ENCODE results near the gene AGAP5. TPM values are rescaled to one million over a fixed set of nuclear protein-coding genes. Genes with fewer than 3 reads are reported as not detected.

The AGAP5 gene
- total RNA-seq, 1 donor from 2014 or later = 3.3 TPM

- H3K27me3 ChIP-seq (ENCODE audit: low read depth) = no peaks in the 10 kb centered on the region
- H3K4me3 ChIP-seq = peak overlapping the region; percentile 67
- H3K36me3 ChIP-seq = peaks cover 5% of the 10 kb centered on the region
- H3K9me3 ChIP-seq (replicated peaks) = no peaks in the 10 kb centered on the region
- intact Hi-C loops (cut with micrococcal nuclease) = no loop called here
- peak overlapping the region; percentile 94 for H3K27ac ChIP-seq (replicated peaks)
- TF ChIP-seq, protein P1, sequence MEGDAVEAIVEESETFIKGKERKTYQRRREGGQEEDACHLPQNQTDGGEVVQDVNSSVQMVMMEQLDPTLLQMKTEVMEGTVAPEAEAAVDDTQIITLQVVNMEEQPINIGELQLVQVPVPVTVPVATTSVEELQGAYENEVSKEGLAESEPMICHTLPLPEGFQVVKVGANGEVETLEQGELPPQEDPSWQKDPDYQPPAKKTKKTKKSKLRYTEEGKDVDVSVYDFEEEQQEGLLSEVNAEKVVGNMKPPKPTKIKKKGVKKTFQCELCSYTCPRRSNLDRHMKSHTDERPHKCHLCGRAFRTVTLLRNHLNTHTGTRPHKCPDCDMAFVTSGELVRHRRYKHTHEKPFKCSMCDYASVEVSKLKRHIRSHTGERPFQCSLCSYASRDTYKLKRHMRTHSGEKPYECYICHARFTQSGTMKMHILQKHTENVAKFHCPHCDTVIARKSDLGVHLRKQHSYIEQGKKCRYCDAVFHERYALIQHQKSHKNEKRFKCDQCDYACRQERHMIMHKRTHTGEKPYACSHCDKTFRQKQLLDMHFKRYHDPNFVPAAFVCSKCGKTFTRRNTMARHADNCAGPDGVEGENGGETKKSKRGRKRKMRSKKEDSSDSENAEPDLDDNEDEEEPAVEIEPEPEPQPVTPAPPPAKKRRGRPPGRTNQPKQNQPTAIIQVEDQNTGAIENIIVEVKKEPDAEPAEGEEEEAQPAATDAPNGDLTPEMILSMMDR (IDR thresholded peaks at IDR 0.05; ENCODE audit: borderline replicate concordance) = no peak
- H3K4me1 ChIP-seq = peaks cover 61% of the 10 kb centered on the region
- no peak for DNase-seq
Observed at GRCh38 chr10:73653195-73653594, 44.7 kb downstream of the AGAP5 start.

- TF ChIP-seq, protein P1 (IDR thresholded peaks at IDR 0.05; ENCODE audit: borderline replicate concordance) = no peak
- H3K36me3 ChIP-seq = peaks cover 9% of the 10 kb centered on the region
- intact Hi-C loops (cut with micrococcal nuclease) = no loop called here
- H3K27me3 ChIP-seq (ENCODE audit: low read depth) = no peaks in the 10 kb centered on the region
- H3K27ac ChIP-seq (replicated peaks) = peak overlapping the region; percentile 94
- H3K4me1 ChIP-seq = peaks cover 61% of the 10 kb centered on the region
- H3K9me3 ChIP-seq (replicated peaks) = no peaks in the 10 kb centered on the region
- peak; percentile 77 for DNase-seq
- H3K4me3 ChIP-seq = peak overlapping the region; percentile 76
Observed at GRCh38 chr10:73650537-73651331, 47.2 kb downstream of the AGAP5 start.

DNA sequence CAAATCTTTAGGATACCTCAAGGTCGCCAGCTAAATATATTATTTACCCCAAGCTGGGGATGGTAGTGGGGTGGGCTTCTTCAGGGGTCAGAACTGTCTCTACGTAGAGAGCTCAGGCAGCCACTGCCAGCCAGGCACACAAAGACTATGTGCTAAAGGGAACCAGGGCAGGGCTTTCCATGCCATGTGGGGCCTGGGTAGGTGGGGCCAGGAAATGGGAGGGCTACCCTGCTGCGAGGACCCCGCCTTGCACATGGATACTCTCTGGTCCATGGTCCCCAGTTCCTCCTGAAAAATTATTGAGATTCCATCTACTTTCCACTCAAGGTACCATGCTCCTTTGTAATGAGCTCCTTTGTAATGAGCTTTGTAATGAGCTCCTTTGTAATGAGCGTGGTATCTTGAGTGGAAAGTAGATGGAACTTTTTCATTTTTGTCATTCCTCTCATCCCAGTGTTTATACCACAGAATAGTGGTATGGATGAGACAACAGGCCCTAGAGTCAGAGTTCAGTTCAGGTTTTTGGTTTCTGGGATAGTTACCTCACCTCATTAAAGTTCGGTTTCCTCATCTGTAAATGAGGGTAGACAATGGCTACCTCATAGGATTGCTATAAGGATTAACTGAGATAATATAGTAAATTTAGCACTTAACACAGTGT lies 47.9 kb downstream of the AGAP5 start:
- peak; percentile 40 for DNase-seq
- peaks cover 66% of the 10 kb centered on the region for H3K4me1 ChIP-seq
- peak overlapping the region; percentile 94 for H3K27ac ChIP-seq (replicated peaks)
- H3K36me3 ChIP-seq = peaks cover 9% of the 10 kb centered on the region
- H3K27me3 ChIP-seq (ENCODE audit: low read depth) = no peaks in the 10 kb centered on the region
- TF ChIP-seq, protein P1 (IDR thresholded peaks at IDR 0.05; ENCODE audit: borderline replicate concordance) = no peak
- intact Hi-C loops (cut with micrococcal nuclease) = no loop called here
- peak overlapping the region; percentile 76 for H3K4me3 ChIP-seq
- H3K9me3 ChIP-seq (replicated peaks) = no peaks in the 10 kb centered on the region

- peak overlapping the region; percentile 76 for H3K4me3 ChIP-seq
- H3K36me3 ChIP-seq = peaks cover 9% of the 10 kb centered on the region
- no peaks in the 10 kb centered on the region for H3K27me3 ChIP-seq (ENCODE audit: low read depth)
- H3K4me1 ChIP-seq = peaks cover 74% of the 10 kb centered on the region
- no peaks in the 10 kb centered on the region for H3K9me3 ChIP-seq (replicated peaks)
- intact Hi-C loops (cut with micrococcal nuclease) = no loop called here
- no peak for DNase-seq
- peak overlapping the region; percentile 94 for H3K27ac ChIP-seq (replicated peaks)
- TF ChIP-seq, protein P1 (IDR thresholded peaks at IDR 0.05; ENCODE audit: borderline replicate concordance) = no peak
Observed at GRCh38 chr10:73648975-73649829, 48.7 kb downstream of the AGAP5 start.

All from left ventricle myocardium inferior (tissue), 1 donor.